Kidney epithelial cell (primary cell): ENCODE data around the gene ZNF469. TPM values are rescaled to one million over a fixed set of nuclear protein-coding genes. Genes with fewer than 3 reads are reported as not detected.

ENCODE experiments used
- DNase-seq: peaks from one replicate; pipeline ENCODE4 v3.0.0-alpha.2; 2010; ENCODE audit warnings: low read depth
- H3K27me3 ChIP-seq: 2 replicates; pipeline ENCODE4 v1.6.0; 2011; ENCODE audit warnings: low read length; ENCODE audit not compliant: control insufficient read depth, insufficient read depth
- H3K36me3 ChIP-seq: 2 replicates; pipeline ENCODE4 v1.5.1; 2011; ENCODE audit warnings: low read length; ENCODE audit not compliant: control insufficient read depth, insufficient read depth
- H3K4me3 ChIP-seq: 2 replicates; pipeline ENCODE4 v1.5.1; 2011; ENCODE audit warnings: low read depth, mild to moderate bottlenecking, control low read depth, low read length
- total RNA-seq: library from RNA; depleted of rRNA; stranded (reverse); fragments of >200 nt; gene quantifications from 2 replicates; pipeline ENCODE4 v1.2.3, GENCODE V29; 2015
- TF ChIP-seq, protein P1 (sequence below): IDR thresholded peaks from 2 replicates; pipeline ENCODE4 v1.5.1; 2011; ENCODE audit warnings: mild to moderate bottlenecking, moderate library complexity, low read length, control low read depth, inconsistent platforms; ENCODE audit not compliant: insufficient read depth, poor library complexity, severe bottlenecking

Gene ZNF469
- total RNA-seq, 1 donor from 2014 or later: 8.3 TPM

- DNase-seq: no peak
- Histone ChIP-seq H3K4me3 (no peak overlapping the region), H3K27me3 (no peaks in the 10 kb centered on the region), H3K36me3 (no peaks in the 10 kb centered on the region)
- TF ChIP-seq, protein P1, sequence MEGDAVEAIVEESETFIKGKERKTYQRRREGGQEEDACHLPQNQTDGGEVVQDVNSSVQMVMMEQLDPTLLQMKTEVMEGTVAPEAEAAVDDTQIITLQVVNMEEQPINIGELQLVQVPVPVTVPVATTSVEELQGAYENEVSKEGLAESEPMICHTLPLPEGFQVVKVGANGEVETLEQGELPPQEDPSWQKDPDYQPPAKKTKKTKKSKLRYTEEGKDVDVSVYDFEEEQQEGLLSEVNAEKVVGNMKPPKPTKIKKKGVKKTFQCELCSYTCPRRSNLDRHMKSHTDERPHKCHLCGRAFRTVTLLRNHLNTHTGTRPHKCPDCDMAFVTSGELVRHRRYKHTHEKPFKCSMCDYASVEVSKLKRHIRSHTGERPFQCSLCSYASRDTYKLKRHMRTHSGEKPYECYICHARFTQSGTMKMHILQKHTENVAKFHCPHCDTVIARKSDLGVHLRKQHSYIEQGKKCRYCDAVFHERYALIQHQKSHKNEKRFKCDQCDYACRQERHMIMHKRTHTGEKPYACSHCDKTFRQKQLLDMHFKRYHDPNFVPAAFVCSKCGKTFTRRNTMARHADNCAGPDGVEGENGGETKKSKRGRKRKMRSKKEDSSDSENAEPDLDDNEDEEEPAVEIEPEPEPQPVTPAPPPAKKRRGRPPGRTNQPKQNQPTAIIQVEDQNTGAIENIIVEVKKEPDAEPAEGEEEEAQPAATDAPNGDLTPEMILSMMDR: no peak
Observed at GRCh38 chr16:88361775-88362174, 21.0 kb upstream of the ZNF469 start.

- DNase-seq: no peak
- Histone ChIP-seq H3K4me3 (no peak overlapping the region), H3K27me3 (no peaks in the 10 kb centered on the region), H3K36me3 (no peaks in the 10 kb centered on the region)
- TF ChIP-seq, protein P1: no peak
Observed at GRCh38 chr16:88363239-88363891, 19.4 kb upstream of the ZNF469 start.

GRCh38 chr16:88365244-88365865, 17.4 kb upstream of the ZNF469 start:
- no peaks in the 10 kb centered on the region for H3K36me3 ChIP-seq
- no peak overlapping the region for H3K4me3 ChIP-seq
- H3K27me3 ChIP-seq: no peaks in the 10 kb centered on the region
- TF ChIP-seq, protein P1: no peak
- DNase-seq: no peak

DNA sequence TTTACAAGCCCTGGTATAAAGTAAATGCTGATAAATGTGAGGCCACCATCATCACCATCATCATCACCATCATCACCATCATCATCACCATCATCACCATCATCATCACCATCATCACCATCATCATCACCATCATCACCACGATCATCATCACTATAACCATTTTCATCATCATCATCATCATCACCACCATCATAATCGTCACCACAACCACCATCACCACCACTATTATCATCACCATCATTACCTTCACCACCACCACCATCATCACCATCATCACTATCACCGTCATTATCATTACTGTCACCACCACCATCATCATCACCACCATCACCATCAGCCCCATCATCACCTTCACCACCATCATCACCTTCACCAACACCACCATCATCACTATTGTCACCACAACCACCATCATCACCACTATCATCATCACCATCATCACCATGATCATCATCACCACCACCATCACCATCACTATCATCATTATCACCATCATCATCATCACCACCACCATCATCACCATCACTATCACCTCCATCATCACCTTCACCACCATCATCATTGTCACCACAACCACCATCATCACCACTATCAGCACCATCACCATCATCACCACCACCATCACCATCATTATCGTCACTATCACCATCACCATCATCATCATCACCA, 16.6 kb upstream of the ZNF469 start:
- DNase-seq: no peak
- TF ChIP-seq, protein P1: no peak
- no peak overlapping the region for H3K4me3 ChIP-seq
- H3K36me3 ChIP-seq: no peaks in the 10 kb centered on the region
- no peaks in the 10 kb centered on the region for H3K27me3 ChIP-seq

DNA sequence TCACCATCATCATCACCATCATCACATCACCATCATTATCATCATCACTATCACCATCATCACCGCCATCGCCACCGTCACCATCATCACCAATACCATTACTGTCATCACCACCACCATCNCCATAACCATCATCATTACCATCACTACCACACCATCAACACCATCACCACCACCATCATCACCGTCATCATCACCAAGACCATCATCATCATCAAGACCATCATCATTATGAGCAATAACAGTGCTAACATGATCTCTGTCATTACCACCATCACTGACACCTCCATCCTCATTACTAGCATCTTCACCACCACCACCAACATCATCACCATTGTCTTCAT, 16.1 kb upstream of the ZNF469 start:
- Histone ChIP-seq H3K27me3 (no peaks in the 10 kb centered on the region), H3K4me3 (no peak overlapping the region), H3K36me3 (no peaks in the 10 kb centered on the region)
- TF ChIP-seq, protein P1: no peak
- no peak for DNase-seq
